ENCODE measurements around the gene PTPRG. TPM values are rescaled to one million over a fixed set of nuclear protein-coding genes. Genes with fewer than 3 reads are reported as not detected.

Gene PTPRG
- total and polyA plus RNA-seq, 4 donors = 3.6 to 35.6 (median 8.1) TPM

DNA sequence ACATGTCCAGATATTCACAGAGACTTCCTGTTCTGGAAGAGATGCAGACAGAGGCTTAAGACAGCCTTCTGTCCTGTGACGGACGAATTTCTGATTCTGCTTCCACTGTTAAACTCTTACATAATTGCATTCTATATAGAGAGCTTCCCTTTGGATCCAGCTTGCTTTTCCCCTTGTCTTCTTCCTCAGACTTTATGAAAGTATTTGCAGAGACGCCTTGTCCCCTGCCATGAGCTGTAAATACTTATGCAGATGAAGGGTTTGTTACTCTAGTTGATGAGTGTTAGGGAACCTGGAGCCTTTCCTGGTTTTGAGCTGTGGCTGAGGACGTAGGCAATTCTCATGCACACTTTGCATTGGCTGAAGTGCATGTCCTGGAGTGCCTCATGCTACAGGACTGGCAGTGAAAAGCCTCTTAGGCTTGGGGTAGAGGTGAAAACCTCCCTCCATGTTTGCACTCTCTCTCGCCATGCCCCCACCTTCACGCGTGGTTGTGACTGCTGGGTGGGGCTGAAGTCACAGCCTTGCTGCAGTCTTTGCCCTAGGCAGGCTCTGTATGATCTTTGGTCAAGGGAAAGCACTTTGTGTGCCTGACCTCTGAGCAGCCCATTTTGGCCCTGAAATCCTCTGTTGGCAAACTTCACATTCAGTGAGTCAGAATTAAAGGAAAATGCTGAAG is 286.6 kb downstream of the PTPRG start:
- DNase-seq (ENCODE audit: low spot score) = peak; percentile 35
- Histone ChIP-seq H3K4me1 (ENCODE audit: control insufficient read depth in 4 of 4, insufficient read depth in 4 of 4, low read length in 3 of 4) (peaks cover 5 to 22% (median 17%) of the 10 kb centered on the region in 4 donors), H3K27me3 (ENCODE audit: control insufficient read depth in 4 of 4, insufficient read depth in 4 of 4, low read length in 3 of 4) (no peaks in the 10 kb centered on the region), H3K27ac (ENCODE audit: low read depth in 1 of 2, low read length in 2 of 2) (peak overlapping the region; percentile 57 to 58), H3K9ac (ENCODE audit: low read depth in 1 of 2, low read length in 2 of 2) (no peak overlapping the region), H3K36me3 (ENCODE audit: control insufficient read depth in 4 of 4, insufficient read depth in 3 of 4, low read depth in 1 of 4, low read length in 3 of 4) (no peaks in the 10 kb centered on the region), H3K9me3 (ENCODE audit: control insufficient read depth in 4 of 4, low read length in 3 of 4) (no peaks in the 10 kb centered on the region), H3K4me3 (ENCODE audit: low read depth in 1 of 3, low read length in 3 of 3) (peak overlapping the region in 1 of 3 donors; percentile 3)
- 26% methylated on average over 7 of the region's 7 CpGs for WGBS
- TF ChIP-seq ZBTB33 (IDR thresholded peaks at IDR 0.05) (no peak), FOXA2 (IDR thresholded peaks at IDR 0.05) (no peak), TAF1 (conservative IDR thresholded peaks at IDR 0.05) (no peak), HNF4G (IDR thresholded peaks at IDR 0.05) (peak; percentile 86), FOXA1 (IDR thresholded peaks at IDR 0.05) (no peak), RXRA (IDR thresholded peaks at IDR 0.05) (peak; percentile 84 to 93), CTCF (IDR thresholded peaks at IDR 0.05; ENCODE audit: low read depth, low read length, missing input control) (no peak), YY1 (IDR thresholded peaks at IDR 0.05) (peak; percentile 54), GABPA (IDR thresholded peaks at IDR 0.05 in 1 of 2, conservative IDR thresholded peaks at IDR 0.05 in 1 of 2) (peak in 1 of 2 donors; percentile 6), MAX (IDR thresholded peaks at IDR 0.05) (peak; percentile 59), JUND (IDR thresholded peaks at IDR 0.05) (peak; percentile 82 to 91), SP1 (IDR thresholded peaks at IDR 0.05) (peak; percentile 93), EGR1 (IDR thresholded peaks at IDR 0.05; ENCODE audit: low read depth in 2 of 2) (no peak), RAD21 (IDR thresholded peaks at IDR 0.05) (peak; percentile 40 to 71), NR2F2 (IDR thresholded peaks at IDR 0.05) (peak; percentile 99), HNF4A (conservative IDR thresholded peaks at IDR 0.05) (peak; percentile 94 to 98)
- TF ChIP-seq, protein P1, sequence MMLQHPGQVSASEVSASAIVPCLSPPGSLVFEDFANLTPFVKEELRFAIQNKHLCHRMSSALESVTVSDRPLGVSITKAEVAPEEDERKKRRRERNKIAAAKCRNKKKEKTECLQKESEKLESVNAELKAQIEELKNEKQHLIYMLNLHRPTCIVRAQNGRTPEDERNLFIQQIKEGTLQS (IDR thresholded peaks at IDR 0.05) = peak; percentile 80
- TF ChIP-seq, protein P2, sequence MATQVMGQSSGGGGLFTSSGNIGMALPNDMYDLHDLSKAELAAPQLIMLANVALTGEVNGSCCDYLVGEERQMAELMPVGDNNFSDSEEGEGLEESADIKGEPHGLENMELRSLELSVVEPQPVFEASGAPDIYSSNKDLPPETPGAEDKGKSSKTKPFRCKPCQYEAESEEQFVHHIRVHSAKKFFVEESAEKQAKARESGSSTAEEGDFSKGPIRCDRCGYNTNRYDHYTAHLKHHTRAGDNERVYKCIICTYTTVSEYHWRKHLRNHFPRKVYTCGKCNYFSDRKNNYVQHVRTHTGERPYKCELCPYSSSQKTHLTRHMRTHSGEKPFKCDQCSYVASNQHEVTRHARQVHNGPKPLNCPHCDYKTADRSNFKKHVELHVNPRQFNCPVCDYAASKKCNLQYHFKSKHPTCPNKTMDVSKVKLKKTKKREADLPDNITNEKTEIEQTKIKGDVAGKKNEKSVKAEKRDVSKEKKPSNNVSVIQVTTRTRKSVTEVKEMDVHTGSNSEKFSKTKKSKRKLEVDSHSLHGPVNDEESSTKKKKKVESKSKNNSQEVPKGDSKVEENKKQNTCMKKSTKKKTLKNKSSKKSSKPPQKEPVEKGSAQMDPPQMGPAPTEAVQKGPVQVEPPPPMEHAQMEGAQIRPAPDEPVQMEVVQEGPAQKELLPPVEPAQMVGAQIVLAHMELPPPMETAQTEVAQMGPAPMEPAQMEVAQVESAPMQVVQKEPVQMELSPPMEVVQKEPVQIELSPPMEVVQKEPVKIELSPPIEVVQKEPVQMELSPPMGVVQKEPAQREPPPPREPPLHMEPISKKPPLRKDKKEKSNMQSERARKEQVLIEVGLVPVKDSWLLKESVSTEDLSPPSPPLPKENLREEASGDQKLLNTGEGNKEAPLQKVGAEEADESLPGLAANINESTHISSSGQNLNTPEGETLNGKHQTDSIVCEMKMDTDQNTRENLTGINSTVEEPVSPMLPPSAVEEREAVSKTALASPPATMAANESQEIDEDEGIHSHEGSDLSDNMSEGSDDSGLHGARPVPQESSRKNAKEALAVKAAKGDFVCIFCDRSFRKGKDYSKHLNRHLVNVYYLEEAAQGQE (IDR thresholded peaks at IDR 0.05) = peak; percentile 24

Data from liver (tissue), 9 donors.